GM12801 (cell line): ENCODE measurements around the gene SMTNL1.

Experiments used
- CTCF ChIP-seq: IDR thresholded peaks from one replicate; pipeline ENCODE4 v1.5.1; 2011; ENCODE audit warnings: control low read depth; ENCODE audit not compliant: insufficient read length; ENCODE audit errors: extremely low read depth

Gene SMTNL1

DNA sequence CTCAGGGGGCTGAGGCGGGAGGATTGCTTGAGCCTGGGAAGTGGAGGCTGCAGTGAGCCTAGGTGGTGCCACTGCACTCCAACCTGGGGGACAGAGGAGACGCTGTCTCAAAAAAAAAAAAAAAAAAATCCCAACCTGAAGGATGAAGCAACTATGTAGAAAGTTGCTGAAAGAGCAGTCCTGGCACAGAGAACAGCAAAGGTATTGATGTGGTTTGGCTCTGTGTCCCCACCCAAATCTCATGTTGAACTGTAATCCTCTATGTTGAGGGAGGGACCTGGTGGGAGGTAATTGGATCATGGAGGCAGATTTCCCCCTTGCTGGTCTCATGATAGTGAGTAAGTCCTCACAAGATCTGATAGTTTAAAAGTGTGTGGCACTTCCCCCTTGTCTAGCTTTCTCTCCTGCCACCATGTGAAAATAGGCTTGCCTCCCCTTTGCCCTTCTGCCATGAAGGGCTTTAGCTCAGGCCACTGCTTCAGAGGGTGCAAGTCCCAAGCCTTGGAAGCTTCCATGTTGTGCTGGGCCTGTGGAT lies 49.4 kb downstream of the SMTNL1 start:
- no peak for TF ChIP-seq CTCF

DNA sequence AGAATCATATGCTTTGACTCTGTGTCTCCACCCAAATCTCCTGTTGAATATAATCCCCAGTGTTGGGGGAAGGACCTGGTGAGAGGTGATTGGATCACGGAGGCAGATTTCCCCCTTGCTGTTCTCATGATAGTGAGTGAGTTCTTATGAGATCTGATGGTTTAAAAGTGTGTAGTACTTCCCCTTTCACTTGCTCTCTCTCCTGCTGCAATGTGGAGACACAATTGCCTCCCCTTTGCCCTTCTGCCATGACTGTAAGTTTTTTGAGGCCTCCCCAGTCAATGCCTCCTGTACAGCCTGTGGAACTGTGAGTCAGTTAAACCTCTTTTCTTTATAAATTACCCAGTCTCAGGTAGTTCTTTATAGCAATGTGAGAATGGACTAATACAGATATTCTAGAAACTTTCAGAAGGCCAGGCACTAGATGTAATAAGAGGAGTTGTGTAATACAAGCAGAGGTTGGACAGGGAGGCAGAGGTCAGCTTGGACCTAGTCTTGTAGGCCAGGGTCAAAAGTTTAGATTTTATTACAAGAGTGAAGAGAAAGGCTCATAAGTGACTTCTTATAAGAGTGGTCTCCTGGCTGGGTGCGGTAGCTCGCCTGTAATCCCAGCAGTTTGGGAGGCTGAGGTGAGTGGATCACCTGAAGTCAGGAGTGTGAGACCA lies 50.8 kb downstream of the SMTNL1 start:
- no peak for TF ChIP-seq CTCF

DNA sequence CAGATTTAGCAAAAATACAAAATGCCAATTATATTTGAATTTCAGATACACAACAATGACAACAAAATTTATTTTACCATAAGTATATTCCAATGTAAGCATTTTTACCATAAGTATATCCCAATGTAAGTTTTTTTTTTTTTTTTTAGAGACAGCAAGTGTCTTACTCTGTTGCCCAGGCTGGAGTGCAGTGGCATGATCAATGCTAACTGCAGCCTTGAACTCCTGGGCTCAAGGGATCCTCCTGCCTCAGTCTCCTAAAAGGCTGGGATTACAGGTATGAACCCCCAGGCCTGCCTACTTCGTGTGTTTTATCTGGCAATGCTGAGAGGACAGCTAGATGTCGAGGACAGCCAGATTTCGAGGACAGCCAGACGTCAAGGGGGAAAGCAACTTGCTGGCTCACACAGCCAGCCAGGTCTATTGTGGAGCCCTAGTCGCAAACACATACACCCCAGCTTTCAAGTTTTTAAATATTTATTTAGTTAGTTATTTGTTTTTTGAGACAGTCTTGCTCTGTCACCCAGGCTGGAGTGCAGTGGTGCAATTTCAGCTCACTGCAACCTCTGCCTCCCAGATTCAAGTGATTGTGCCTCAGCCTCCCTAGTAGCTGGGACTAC lies 59.0 kb downstream of the SMTNL1 start:
- TF ChIP-seq CTCF = no peak

DNA sequence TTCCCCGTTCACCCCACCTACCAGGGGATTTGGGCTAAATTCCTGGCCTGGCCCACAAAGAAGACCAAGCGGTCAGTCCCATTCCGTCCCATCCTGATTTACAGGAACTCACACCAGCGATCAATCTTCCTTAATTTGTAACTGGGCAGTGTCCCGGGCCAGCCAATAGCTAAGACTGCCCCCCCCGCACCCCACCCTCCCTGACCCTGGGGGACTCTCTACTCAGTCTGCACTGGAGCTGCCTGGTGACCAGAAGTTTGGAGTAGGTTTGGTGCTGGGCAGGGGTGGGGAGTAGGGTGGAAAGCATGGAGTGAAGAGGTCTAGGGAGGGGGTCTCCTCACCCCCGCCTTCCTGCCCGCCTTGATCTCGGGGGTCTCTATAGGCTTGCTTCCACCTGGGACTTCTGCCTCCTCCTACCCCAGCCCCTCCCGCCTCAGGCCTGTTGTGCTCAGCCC lies 60.1 kb downstream of the SMTNL1 start, which contains the start of gene SERPING1:
Gene SERPING1 (plus strand): TSS at position 225 of the 455 bp plus-strand sequence. CDS start 586 bp downstream, outside the sequence.
- no peak for TF ChIP-seq CTCF

- no peak for TF ChIP-seq CTCF
Observed at GRCh38 chr11:57597916-57598830, 60.8 kb downstream of the SMTNL1 start.

DNA sequence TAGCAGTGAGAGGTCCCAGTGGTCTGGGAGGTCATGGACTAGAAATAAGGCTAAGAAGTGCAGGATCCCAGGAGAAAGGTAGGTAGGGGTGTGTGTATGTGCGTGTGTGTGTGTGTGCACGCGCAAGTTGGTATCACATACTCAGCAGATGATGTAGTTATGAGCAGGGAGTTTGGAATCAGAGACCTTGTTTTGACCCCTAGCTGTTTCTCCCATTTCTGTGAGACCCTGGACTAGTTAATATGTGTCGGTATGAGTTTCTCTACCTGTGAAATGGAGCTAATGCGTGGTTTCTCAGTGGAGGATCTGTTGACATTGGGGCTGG lies 61.4 kb downstream of the SMTNL1 start:
- TF ChIP-seq CTCF = no peak

DNA sequence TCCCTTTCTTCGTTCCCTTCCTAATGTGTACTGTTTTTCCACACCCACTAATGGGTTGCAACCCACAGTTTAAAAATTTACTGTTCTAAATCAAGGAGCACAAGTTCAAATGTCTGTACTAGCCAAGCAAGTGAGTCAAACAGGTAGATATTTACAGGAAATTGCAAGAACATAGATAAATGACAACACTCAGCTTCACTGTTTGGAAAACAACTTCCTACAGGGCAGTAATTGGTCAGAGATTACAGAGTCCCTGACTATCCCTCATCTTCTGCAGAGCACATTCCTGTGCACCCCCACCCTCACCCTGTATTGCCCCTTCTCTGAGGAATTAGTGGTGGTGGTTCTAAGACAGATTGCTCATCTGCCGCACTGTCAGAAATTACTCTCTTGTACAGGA lies 62.0 kb downstream of the SMTNL1 start:
- TF ChIP-seq CTCF = no peak
